H1 (cell line): Measurements from ENCODE around the gene JTB. TPM values are rescaled to one million over a fixed set of nuclear protein-coding genes. Genes with fewer than 3 reads are reported as not detected.
A peak's percentile ranks its signal among the peaks of the same experiment; 100 is the strongest.

Experiments
- CTCF ChIA-PET: fragments of 300-600 bp; sonication (Branson Sonifier 250); formaldehyde crosslinking; loops from one replicate; lab custom pipeline; 2021; ENCODE audit not compliant: partially characterized antibody; lab: Charles Lee
- POLR2A ChIA-PET: fragments of 300-600 bp; sonication (Branson Sonifier 250); formaldehyde crosslinking; loops from one replicate; lab custom pipeline; 2021; ENCODE audit warnings: inconsistent platforms; ENCODE audit not compliant: partially characterized antibody; lab: Charles Lee
- DNase-seq, 2 experiments: peaks; one replicate each; pipeline versions ENCODE4 v3.0.0 to v3.0.0-alpha.2; 2010 to 2022; ENCODE audit warnings: low spot score in 2 of 2, low read depth in 1 of 2, mixed read lengths in 1 of 2
- FAIRE-seq: peaks from 2 replicates; lab custom pipeline; 2011; peaks lifted over from hg19 to GRCh38; lab: Jason Lieb, UNC
- H2AFZ ChIP-seq: 2 replicates; pipeline ENCODE4 v1.8.1; 2012; ENCODE audit warnings: low read length, inconsistent platforms
- H2AK5ac ChIP-seq: 2 replicates; pipeline ENCODE4 v1.6.1; 2013; ENCODE audit warnings: low read depth, low read length
- H2BK120ac ChIP-seq: replicated peaks from 2 replicates; pipeline ENCODE3; 2013; ENCODE audit warnings: low read depth, low read length, inconsistent platforms
- H2BK12ac ChIP-seq: 2 replicates; pipeline ENCODE4 v1.6.1; 2013; ENCODE audit warnings: low read depth, low read length
- H2BK15ac ChIP-seq: 2 replicates; pipeline ENCODE4 v1.6.1; 2013; ENCODE audit warnings: low read length
- H2BK20ac ChIP-seq: 2 replicates; pipeline ENCODE4 v1.6.1; 2013; ENCODE audit warnings: low read length
- H2BK5ac ChIP-seq: 2 replicates; pipeline ENCODE4 v1.6.1; 2013; ENCODE audit warnings: low read depth, low read length
- H3K14ac ChIP-seq: 2 replicates; pipeline ENCODE4 v1.6.1; 2013; ENCODE audit warnings: inconsistent platforms; ENCODE audit not compliant: insufficient read length
- H3K18ac ChIP-seq: 2 replicates; pipeline ENCODE4 v1.6.1; 2013; ENCODE audit warnings: low read length; ENCODE audit errors: extremely low read depth
- H3K23ac ChIP-seq: 2 replicates; pipeline ENCODE4 v1.6.1; 2013; ENCODE audit warnings: inconsistent platforms; ENCODE audit not compliant: insufficient read length
- H3K23me2 ChIP-seq: 2 replicates; pipeline ENCODE4 v1.6.1; 2013; ENCODE audit warnings: low read depth, low read length
- H3K27ac ChIP-seq: 2 replicates; pipeline ENCODE4 v1.6.1; 2011; ENCODE audit warnings: low read depth, low read length, inconsistent platforms
- H3K27me3 ChIP-seq, 4 experiments: replicated peaks in 1 of 4; 1 replicate in 1 of 4; 2 replicates in 3 of 4; pipeline versions ENCODE4 v1.6.1 to v1.8.1; 2011 to 2013; ENCODE audit warnings: low read length in 3 of 4, mild to moderate bottlenecking in 3 of 4, inconsistent platforms in 2 of 4, mixed read lengths in 2 of 4, moderate library complexity in 1 of 4; ENCODE audit not compliant: control insufficient read depth in 3 of 4, insufficient read depth in 3 of 4; ENCODE audit errors: extremely low read depth in 1 of 4
- H3K36me3 ChIP-seq, 4 experiments: 2 replicates each; pipeline versions ENCODE4 v1.6.1 to v1.8.1; 2011 to 2013; ENCODE audit warnings: mild to moderate bottlenecking in 4 of 4, low read length in 3 of 4, moderate library complexity in 2 of 4, control low read depth in 1 of 4, inconsistent platforms in 1 of 4; ENCODE audit not compliant: insufficient read depth in 4 of 4, control insufficient read depth in 2 of 4
- H3K4ac ChIP-seq: replicated peaks from 2 replicates; pipeline ENCODE3; 2013; ENCODE audit warnings: low read length, low read depth, mixed read lengths, inconsistent platforms; ENCODE audit not compliant: insufficient read length
- H3K4me1 ChIP-seq, 4 experiments: replicated peaks in 1 of 4; 1 replicate in 1 of 4; 2 replicates in 3 of 4; pipeline versions ENCODE4 v1.6.1 to v1.8.1; 2011 to 2013; ENCODE audit warnings: low read length in 3 of 4, inconsistent platforms in 2 of 4, mixed read lengths in 1 of 4; ENCODE audit not compliant: insufficient read depth in 4 of 4, control insufficient read depth in 3 of 4
- H3K4me2 ChIP-seq, 2 experiments: 2 replicates each; pipeline versions ENCODE4 v1.6.1 to v1.8.1; 2011 to 2013; ENCODE audit warnings: low read depth in 2 of 2, low read length in 2 of 2, control low read depth in 1 of 2, inconsistent platforms in 1 of 2, mild to moderate bottlenecking in 1 of 2; ENCODE audit not compliant: insufficient read depth in 1 of 2
- H3K4me3 ChIP-seq, 4 experiments: fragments of 200-600, 300-600 bp in 1 of 4; sonication (generic), shearing (Covaris generic), sonication (Bioruptor Twin) in 1 of 4; 2 replicates each; pipeline versions ENCODE4 v1.5.1 to v1.8.1; 2011 to 2016; ENCODE audit warnings: low read length in 4 of 4, low read depth in 3 of 4, control low read depth in 2 of 4, inconsistent platforms in 2 of 4, mild to moderate bottlenecking in 2 of 4, mixed read lengths in 1 of 4, moderate library complexity in 1 of 4; ENCODE audit not compliant: insufficient read depth in 2 of 4; ENCODE audit errors: extremely low read depth in 1 of 4
- H3K56ac ChIP-seq: replicated peaks from 2 replicates; pipeline ENCODE3; 2013; ENCODE audit warnings: low read depth, mild to moderate bottlenecking, mixed read lengths, low read length, inconsistent platforms; ENCODE audit not compliant: insufficient read length
- H3K79me1 ChIP-seq: 2 replicates; pipeline ENCODE4 v1.6.1; 2013; ENCODE audit warnings: low read depth, low read length, control low read depth
- H3K79me2 ChIP-seq, 2 experiments: 2 replicates each; pipeline versions ENCODE4 v1.6.1 to v1.8.1; 2012 to 2013; ENCODE audit warnings: low read length in 2 of 2, mild to moderate bottlenecking in 2 of 2, inconsistent platforms in 1 of 2; ENCODE audit not compliant: insufficient read depth in 2 of 2, control insufficient read depth in 1 of 2
- H3K9ac ChIP-seq, 4 experiments: replicated peaks in 1 of 4; 1 replicate in 1 of 4; 2 replicates in 3 of 4; pipeline versions ENCODE4 v1.6.1 to v1.8.1; 2011 to 2013; ENCODE audit warnings: low read depth in 3 of 4, low read length in 3 of 4, control low read depth in 2 of 4, mild to moderate bottlenecking in 2 of 4, moderate library complexity in 2 of 4, inconsistent platforms in 1 of 4; ENCODE audit errors: extremely low read depth in 1 of 4
- H3K9me3 ChIP-seq, 2 experiments: 2 replicates each; pipeline versions ENCODE4 v1.6.1 to v1.8.1; 2012 to 2013; ENCODE audit warnings: mild to moderate bottlenecking in 2 of 2, moderate library complexity in 2 of 2, control low read depth in 1 of 2, inconsistent platforms in 1 of 2, low read depth in 1 of 2, low read length in 1 of 2, mixed read lengths in 1 of 2; ENCODE audit not compliant: insufficient read depth in 2 of 2
- H4K20me1 ChIP-seq, 2 experiments: replicated peaks in 1 of 2; 2 replicates each; pipeline versions ENCODE3 to v1.8.1; 2011 to 2013; ENCODE audit warnings: inconsistent platforms in 2 of 2, low read length in 2 of 2, mild to moderate bottlenecking in 1 of 2; ENCODE audit not compliant: insufficient read depth in 2 of 2, control insufficient read depth in 1 of 2
- H4K5ac ChIP-seq: 2 replicates; pipeline ENCODE4 v1.6.1; 2013; ENCODE audit warnings: low read length, low read depth, mixed read lengths, inconsistent platforms; ENCODE audit not compliant: insufficient read length
- H4K8ac ChIP-seq: 2 replicates; pipeline ENCODE4 v1.8.0; 2013; ENCODE audit warnings: mild to moderate bottlenecking, moderate library complexity, low read length, inconsistent platforms; ENCODE audit not compliant: insufficient read depth; ENCODE audit errors: extremely low read depth
- H4K91ac ChIP-seq: replicated peaks from 2 replicates; pipeline ENCODE3; 2013; ENCODE audit warnings: low read length, mixed read lengths, inconsistent platforms; ENCODE audit not compliant: insufficient read length
- EGR1 ChIP-seq: IDR thresholded peaks from 2 replicates; pipeline ENCODE4 v1.6.1; 2011; ENCODE audit warnings: low read depth, low read length, borderline replicate concordance
- POLR2A ChIP-seq, 2 experiments: IDR thresholded peaks; 1 replicate in 1 of 2; 2 replicates in 1 of 2; pipeline ENCODE4 v1.6.1; 2011; ENCODE audit warnings: low read depth in 2 of 2, low read length in 2 of 2, mild to moderate bottlenecking in 2 of 2; ENCODE audit errors: control extremely low read depth in 1 of 2
- YY1 ChIP-seq: IDR thresholded peaks from 2 replicates; pipeline ENCODE4 v1.6.1; 2011; ENCODE audit warnings: low read depth, mild to moderate bottlenecking, low read length
- WGBS, 2 experiments: shearing (Covaris generic) in 1 of 2; methylation state at CpG; one replicate each; pipeline versions ENCODE4 v1.1.6 to v1.1.7; 2013 to 2015; ENCODE audit warnings: low lambda C conversion rate in 2 of 2, mixed read lengths in 2 of 2, inconsistent platforms in 1 of 2, low coverage in 1 of 2, missing lambda C conversion rate in 1 of 2; ENCODE audit not compliant: insufficient replicate concordance in 2 of 2, insufficient coverage in 1 of 2, insufficient read length in 1 of 2; ENCODE audit errors: extremely low coverage in 1 of 2, missing lambda C conversion rate in 1 of 2; 5-methylcytosine and 5-hydroxymethylcytosine counted together
- long read RNA-seq, 2 experiments: library from RNA in 1 of 2; library from capped mRNA in 1 of 2; stranded (forward); transcript quantifications; one replicate each; pipeline ENCODE4 v2.0.0, GENCODE V29; 2021; ENCODE audit warnings: inconsistent platforms in 1 of 2
- polyA minus RNA-seq, 3 experiments: library from RNA; depleted of rRNA, polyadenylated mRNA; stranded (reverse); fragments of >200 nt; gene quantifications; 1 replicate in 2 of 3; 2 replicates in 1 of 3; pipeline ENCODE4 v1.2.3, GENCODE V29; 2011
- polyA plus RNA-seq, 7 experiments: library from polyadenylated mRNA; depleted of rRNA in 3 of 7; stranded (reverse) in 5 of 7; unstranded in 2 of 7; fragments of >200 nt in 5 of 7; fragments of 200-250 nt in 2 of 7; gene quantifications; 1 replicate in 5 of 7; 2 replicates in 1 of 7; 4 replicates in 1 of 7; pipeline versions ENCODE4 v1.2.1 to v1.2.3, GENCODE V29; 2011 to 2013; ENCODE audit warnings: missing spikeins in 2 of 7, mixed read lengths in 2 of 7
- total RNA-seq: library from RNA; stranded (reverse); fragmentation: NEBNext Ultra II Directional; extraction: Animal tissue kit (Norgen Biotek cat#: 25700); gene quantifications from 2 replicates; pipeline ENCODE4 v1.2.1, GENCODE V29; 2021
- TF ChIP-seq, protein P1 (sequence below), 3 experiments: IDR thresholded peaks; 1 replicate in 2 of 3; 2 replicates in 1 of 3; pipeline versions ENCODE4 v1.5.1 to v1.6.1; 2011; ENCODE audit warnings: low read length in 3 of 3, mild to moderate bottlenecking in 3 of 3, inconsistent platforms in 2 of 3, low read depth in 1 of 3, moderate library complexity in 1 of 3; ENCODE audit not compliant: insufficient read depth in 1 of 3; ENCODE audit errors: control extremely low read depth in 1 of 3

JTB gene
- 91.1 and 93.0 TPM in 2 replicates for total RNA-seq
- polyA plus RNA-seq (2011; rRNA removed) = 122 and 136 TPM in 2 replicates
- polyA plus RNA-seq (2011; cell fraction: cytosol; rRNA removed) = 124 TPM
- 125 TPM for polyA plus RNA-seq (2011; cell fraction: nucleus; rRNA removed)
- 74.0 to 99.6 TPM (median 80.6 TPM) in 4 replicates for polyA plus RNA-seq (2012, experiment 1 of 2)
- polyA plus RNA-seq (2012, experiment 2 of 2) = 119 TPM
- 101 TPM for polyA plus RNA-seq (2013, experiment 1 of 2)
- 115 TPM for polyA plus RNA-seq (2013, experiment 2 of 2)
- 26.2 and 32.2 TPM in 2 replicates for polyA minus RNA-seq (2011; rRNA and poly(A)+ RNA removed)
- 30.1 TPM for polyA minus RNA-seq (2011; cell fraction: cytosol; rRNA and poly(A)+ RNA removed)
- 22.4 TPM for polyA minus RNA-seq (2011; cell fraction: nucleus; rRNA and poly(A)+ RNA removed)
- long read RNA-seq, experiment 1, transcript JTB-201 (5 exons, 1,287 nt) = major isoform, 131 of 159 reads
- long read RNA-seq, experiment 1, partial matches to known transcripts = 11 of 159 reads
- long read RNA-seq, experiment 1, other reads (novel, unspliced or antisense) = 15 of 159 reads
- long read RNA-seq, experiment 2, partial matches to known transcripts = 1 of 9 reads
- long read RNA-seq, experiment 2, other reads (novel, unspliced or antisense) = 6 of 9 reads

DNA sequence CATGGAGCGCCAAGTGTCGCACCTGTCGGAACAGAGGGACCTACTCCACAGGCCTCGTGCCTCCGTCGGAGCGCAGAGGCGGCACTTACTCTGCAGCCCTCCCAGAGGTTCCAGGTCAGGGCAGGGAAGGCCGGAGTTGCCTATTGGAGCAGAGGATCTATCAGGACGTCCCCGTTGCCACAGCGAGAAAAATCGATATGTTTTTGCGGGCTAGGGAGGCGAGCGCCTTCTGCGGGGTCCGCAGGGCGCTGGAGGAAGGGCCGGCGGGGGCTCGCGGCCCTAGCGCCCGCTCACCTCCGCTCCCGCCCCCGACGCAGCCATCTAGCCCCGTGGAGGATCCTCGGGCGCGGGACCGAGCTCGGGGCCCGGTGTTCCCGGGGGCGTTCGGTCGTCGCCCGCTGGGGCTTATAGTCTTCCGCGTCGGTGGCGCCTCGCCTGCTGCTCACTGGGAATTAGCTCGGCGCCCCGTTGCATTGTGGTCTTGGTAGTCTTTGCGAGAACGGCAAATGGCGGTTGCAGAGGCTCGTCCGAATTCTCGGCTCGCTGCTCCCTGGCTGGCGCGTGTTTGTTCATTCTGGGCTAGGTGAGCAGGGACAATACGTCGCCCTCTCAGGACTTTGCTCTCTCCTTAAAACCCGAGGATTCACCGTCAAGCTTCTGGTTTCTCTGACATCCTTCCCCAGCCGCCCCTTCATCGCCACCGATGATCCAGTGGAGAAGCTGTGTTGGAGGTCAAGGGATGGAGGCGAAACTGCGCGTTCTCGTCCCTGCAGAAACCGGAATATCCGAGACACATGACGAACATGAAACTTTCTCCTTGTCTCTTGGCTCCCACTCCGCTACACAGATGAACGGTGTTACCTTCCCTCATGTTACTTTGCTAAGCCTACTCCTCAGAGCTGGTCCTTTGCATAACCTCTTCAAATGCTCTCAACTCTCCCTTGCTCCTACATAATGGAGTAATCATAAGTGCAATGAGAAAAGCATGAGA is at the start of gene JTB:
Gene JTB, minus strand, starts transcription at position 425 of the 991 bp plus-strand sequence. Its CDS starts 422 bp downstream, at position 3.
- H2AFZ ChIP-seq = peak within 1 kb of the TSS; percentile 85
- H2AK5ac ChIP-seq = peak within 1 kb of the TSS; percentile 28; the same call in 1 of the 2 replicates
- peaks cover 0 to 16% of the 10 kb centered on the region in 2 experiments; a peak in 2 of 4 replicates for H3K79me2 ChIP-seq
- peak within 1 kb of the TSS; percentile 64 for H4K91ac ChIP-seq
- peak within 1 kb of the TSS; percentile 75 for H2BK5ac ChIP-seq
- H3K9me3 ChIP-seq = no peaks in the 10 kb centered on the region
- peaks cover 16 to 53% (median 32%) of the 10 kb centered on the region in 4 experiments; a peak in 7 of 8 replicates for H3K36me3 ChIP-seq
- peak within 1 kb of the TSS; percentile 73 to 86 (median 76) for H3K9ac ChIP-seq
- H2BK15ac ChIP-seq = 0 out of 2 replicates have a peak within 1 kb of the TSS, but pooled peaks have one; percentile 32
- H3K27ac ChIP-seq = peak within 1 kb of the TSS; percentile 66
- H3K23me2 ChIP-seq = peaks cover 12% of the 10 kb centered on the region
- H3K4me1 ChIP-seq = no peaks in the 10 kb centered on the region; a peak in 1 of 7 replicates
- POLR2A ChIA-PET = interaction anchor here (0.6 to 15.5 kb wide), 27 partner anchors 12 to 404 kb away, joined by 3 to 276 read pairs (median 4); partner anchors contain the start of genes CREB3L4, CRTC2, DENND4B and GATAD2B
- H3K18ac ChIP-seq = peak within 1 kb of the TSS; percentile 96
- H3K27me3 ChIP-seq = no peaks in the 10 kb centered on the region
- DNase-seq (peak in 1 of 2 experiments; percentile 88), FAIRE-seq (no peak)
- H3K4ac ChIP-seq = peak within 1 kb of the TSS; percentile 34
- no peak within 1 kb of the TSS for H2BK12ac ChIP-seq
- H3K14ac ChIP-seq = no peak within 1 kb of the TSS
- H3K23ac ChIP-seq = no peak within 1 kb of the TSS
- CTCF ChIA-PET = interaction anchor here (0.9 to 2.7 kb wide), 9 partner anchors 9 to 207 kb away, joined by 3 to 29 read pairs (median 7); partner anchors contain the start of genes CREB3L4, RAB13 and SLC39A1
- H2BK20ac ChIP-seq = no peak within 1 kb of the TSS
- H4K8ac ChIP-seq = peak within 1 kb of the TSS; percentile 91; the same call in 1 of the 2 replicates
- peak within 1 kb of the TSS; percentile 93 to 98 for H3K4me2 ChIP-seq
- WGBS, 2 experiments = 2% methylated on average over 72 of the region's 75 CpGs; no CpG with 5 or more reads in 1 of the 2 experiments
- H3K56ac ChIP-seq = peak within 1 kb of the TSS; percentile 73
- H4K5ac ChIP-seq = peak within 1 kb of the TSS; percentile 78
- H4K20me1 ChIP-seq = no peaks in the 10 kb centered on the region
- peaks cover 6% of the 10 kb centered on the region for H3K79me1 ChIP-seq
- H3K4me3 ChIP-seq = peak within 1 kb of the TSS; percentile 91 to 99 (median 93)
- H2BK120ac ChIP-seq = no peak within 1 kb of the TSS
- TF ChIP-seq EGR1 (0 out of 2 replicates have a peak, but pooled peaks have one; percentile 21), YY1 (peak; percentile 97), POLR2A (IDR thresholded peaks at IDR 0.05; ENCODE audit: control extremely low read depth in 1 of 2, low read depth in 2 of 2, low read length in 2 of 2) (peak; percentile 76 to 78)
- TF ChIP-seq, protein P1, sequence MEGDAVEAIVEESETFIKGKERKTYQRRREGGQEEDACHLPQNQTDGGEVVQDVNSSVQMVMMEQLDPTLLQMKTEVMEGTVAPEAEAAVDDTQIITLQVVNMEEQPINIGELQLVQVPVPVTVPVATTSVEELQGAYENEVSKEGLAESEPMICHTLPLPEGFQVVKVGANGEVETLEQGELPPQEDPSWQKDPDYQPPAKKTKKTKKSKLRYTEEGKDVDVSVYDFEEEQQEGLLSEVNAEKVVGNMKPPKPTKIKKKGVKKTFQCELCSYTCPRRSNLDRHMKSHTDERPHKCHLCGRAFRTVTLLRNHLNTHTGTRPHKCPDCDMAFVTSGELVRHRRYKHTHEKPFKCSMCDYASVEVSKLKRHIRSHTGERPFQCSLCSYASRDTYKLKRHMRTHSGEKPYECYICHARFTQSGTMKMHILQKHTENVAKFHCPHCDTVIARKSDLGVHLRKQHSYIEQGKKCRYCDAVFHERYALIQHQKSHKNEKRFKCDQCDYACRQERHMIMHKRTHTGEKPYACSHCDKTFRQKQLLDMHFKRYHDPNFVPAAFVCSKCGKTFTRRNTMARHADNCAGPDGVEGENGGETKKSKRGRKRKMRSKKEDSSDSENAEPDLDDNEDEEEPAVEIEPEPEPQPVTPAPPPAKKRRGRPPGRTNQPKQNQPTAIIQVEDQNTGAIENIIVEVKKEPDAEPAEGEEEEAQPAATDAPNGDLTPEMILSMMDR (IDR thresholded peaks at IDR 0.05; ENCODE audit: control extremely low read depth in 1 of 3, insufficient read depth in 1 of 3, low read depth in 1 of 3, low read length in 3 of 3) = no peak
